ENCODE data around the gene CRYZ.
A peak's percentile ranks its signal among the peaks of the same experiment; 100 is the strongest.

Gene CRYZ

GRCh38 chr1:74729741-74730478, 2.9 kb downstream of the CRYZ start:
- no peak for FAIRE-seq

- FAIRE-seq: no peak
These were observed 4.1 kb downstream of the CRYZ start for GRCh38 chr1:74728736-74729135.

GRCh38 chr1:74726063-74726462, 6.8 kb downstream of the CRYZ start:
- FAIRE-seq: no peak

- FAIRE-seq: no peak
These were observed 15.2 kb downstream of the CRYZ start for GRCh38 chr1:74717626-74718025.

GRCh38 chr1:74716822-74717221, 16.0 kb downstream of the CRYZ start:
- FAIRE-seq: no peak

- no peak for FAIRE-seq
These were observed 17.0 kb downstream of the CRYZ start for GRCh38 chr1:74715806-74716205.

- no peak for FAIRE-seq
These were observed 17.7 kb downstream of the CRYZ start for GRCh38 chr1:74715236-74715502.

- no peak for FAIRE-seq
These were observed 18.2 kb downstream of the CRYZ start for GRCh38 chr1:74714429-74715235.

GRCh38 chr1:74713849-74714248, 19.0 kb downstream of the CRYZ start:
- FAIRE-seq: no peak

- FAIRE-seq: no peak
These were observed 20.0 kb downstream of the CRYZ start for GRCh38 chr1:74712881-74713280.

- FAIRE-seq: no peak
These were observed 29.3 kb downstream of the CRYZ start for GRCh38 chr1:74703386-74704182.

GRCh38 chr1:74699331-74699730, 33.5 kb downstream of the CRYZ start:
- FAIRE-seq: no peak

GRCh38 chr1:74697832-74698231, 35.0 kb downstream of the CRYZ start:
- FAIRE-seq: no peak

GRCh38 chr1:74693473-74693872, 39.4 kb downstream of the CRYZ start:
- no peak for FAIRE-seq

- no peak for FAIRE-seq
These were observed 41.9 kb downstream of the CRYZ start for GRCh38 chr1:74690909-74691308.

- no peak for FAIRE-seq
These were observed 42.5 kb downstream of the CRYZ start for GRCh38 chr1:74690364-74690696.

- FAIRE-seq: peak; percentile 94
These were observed 43.1 kb downstream of the CRYZ start for GRCh38 chr1:74689621-74690363.

GRCh38 chr1:74686928-74687327, 45.9 kb downstream of the CRYZ start:
- FAIRE-seq: no peak

- FAIRE-seq: no peak
These were observed 48.5 kb downstream of the CRYZ start for GRCh38 chr1:74684301-74684700.

GRCh38 chr1:74683656-74684055, 49.2 kb downstream of the CRYZ start:
- no peak for FAIRE-seq

GRCh38 chr1:74681851-74682250, 51.0 kb downstream of the CRYZ start:
- no peak for FAIRE-seq

- FAIRE-seq: no peak
These were observed 51.4 kb downstream of the CRYZ start for GRCh38 chr1:74681449-74681848.

GRCh38 chr1:74681001-74681400, 51.8 kb downstream of the CRYZ start:
- FAIRE-seq: no peak
